ENCODE results near the gene MED16.
"Not testable (repeated sequence)": the region's sequence is repeated elsewhere in the genome, so short reads cannot be mapped to it uniquely, and the experiment has no call there.

MED16 gene

GRCh38 chr19:853614-854220 lies 39.3 kb downstream of the MED16 start:
- not testable (repeated sequence) for DNase-seq (ENCODE audit: low read depth in 2 of 2)

DNA sequence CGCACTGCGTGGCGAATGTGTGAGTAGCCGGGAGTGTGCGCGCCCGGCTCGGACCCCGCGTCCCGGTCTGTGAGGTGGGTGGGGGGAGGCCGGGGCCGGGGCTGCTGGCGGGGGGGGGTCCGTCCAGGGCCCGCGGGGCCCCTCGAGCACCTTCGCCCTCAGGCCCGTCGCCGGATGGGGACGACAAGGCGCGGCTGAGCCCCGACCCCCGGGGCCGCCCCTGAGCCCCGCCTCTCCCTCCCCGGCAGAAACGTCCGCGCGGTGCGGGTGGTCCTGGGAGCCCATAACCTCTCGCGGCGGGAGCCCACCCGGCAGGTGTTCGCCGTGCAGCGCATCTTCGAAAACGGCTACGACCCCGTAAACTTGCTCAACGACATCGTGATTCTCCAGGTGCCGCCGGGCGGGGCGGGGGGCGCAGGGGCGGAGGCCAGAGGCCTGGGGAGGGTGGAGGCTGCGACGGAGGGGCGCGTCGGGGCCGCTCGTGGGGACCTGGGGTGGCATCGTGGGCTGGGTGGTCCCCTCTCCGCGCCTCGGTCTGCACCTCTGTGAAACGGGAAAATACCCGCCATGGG lies 39.9 kb downstream of the MED16 start:
- DNase-seq (ENCODE audit: low read depth in 2 of 2) = no peak

DNA sequence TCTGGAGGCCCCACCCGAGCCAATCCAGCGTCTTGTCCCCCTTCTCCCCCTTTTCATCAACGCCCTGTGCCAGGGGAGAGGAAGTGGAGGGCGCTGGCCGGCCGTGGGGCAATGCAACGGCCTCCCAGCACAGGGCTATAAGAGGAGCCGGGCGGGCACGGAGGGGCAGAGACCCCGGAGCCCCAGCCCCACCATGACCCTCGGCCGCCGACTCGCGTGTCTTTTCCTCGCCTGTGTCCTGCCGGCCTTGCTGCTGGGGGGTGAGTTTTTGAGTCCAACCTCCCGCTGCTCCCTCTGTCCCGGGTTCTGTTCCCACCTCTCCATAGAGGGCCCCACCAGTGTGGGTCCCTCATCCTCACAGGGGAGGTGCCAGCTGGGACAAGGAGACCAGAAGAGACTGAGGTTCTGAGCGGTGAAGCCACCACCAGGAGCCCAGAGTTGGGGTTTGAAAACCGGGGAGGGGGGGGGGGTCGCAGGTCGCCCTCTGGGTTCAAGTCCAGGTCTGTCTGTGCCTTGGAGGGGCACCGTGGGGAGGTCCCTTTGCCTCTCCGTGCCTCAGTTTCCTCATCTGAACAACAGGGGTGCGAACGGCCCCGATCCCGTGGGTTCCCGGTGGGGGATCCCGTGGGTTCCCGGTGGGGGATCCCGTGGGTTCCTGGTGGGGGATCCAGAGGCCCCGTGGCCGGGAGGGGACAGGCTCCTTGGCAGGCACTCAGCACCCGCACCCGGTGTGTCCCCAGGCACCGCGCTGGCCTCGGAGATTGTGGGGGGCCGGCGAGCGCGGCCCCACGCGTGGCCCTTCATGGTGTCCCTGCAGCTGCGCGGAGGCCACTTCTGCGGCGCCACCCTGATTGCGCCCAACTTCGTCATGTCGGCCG lies 40.6 kb downstream of the MED16 start, which contains the start of gene ELANE:
TSS of gene ELANE (plus strand) at position 168 of the 878 bp plus-strand sequence. CDS start at position 194, 26 bp downstream.
- DNase-seq (ENCODE audit: low read depth in 2 of 2) = no peak

GRCh38 chr19:850979-851335 lies 42.0 kb downstream of the MED16 start:
- DNase-seq (ENCODE audit: low read depth in 2 of 2) = no peak

- DNase-seq (ENCODE audit: low read depth in 2 of 2) = no peak
These were observed 42.6 kb downstream of the MED16 start for GRCh38 chr19:850221-850978.

DNA sequence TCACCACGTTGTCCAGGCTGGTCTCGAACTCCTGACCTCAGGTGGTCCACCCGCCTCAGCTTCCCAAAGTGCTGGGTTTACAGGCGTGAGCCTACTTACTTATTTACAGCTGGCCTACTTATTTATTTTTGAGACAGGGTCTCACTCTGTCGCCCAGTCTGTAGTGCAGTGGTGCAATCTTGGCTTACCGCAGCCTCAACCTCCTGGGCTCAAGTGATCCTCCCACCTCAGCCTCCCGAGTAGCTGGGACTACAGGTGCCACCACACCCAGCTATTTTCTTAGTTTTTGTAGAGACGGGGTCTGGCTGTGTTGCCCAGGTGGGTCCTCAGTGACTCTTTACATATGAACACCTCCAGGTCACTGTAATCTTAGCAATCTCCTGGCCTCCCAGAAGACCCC lies 43.8 kb downstream of the MED16 start:
- not testable (repeated sequence) for DNase-seq (ENCODE audit: low read depth in 2 of 2)

GRCh38 chr19:848386-848921 lies 44.5 kb downstream of the MED16 start:
- no peak for DNase-seq (ENCODE audit: low read depth in 2 of 2)

GRCh38 chr19:845707-846521 lies 47.1 kb downstream of the MED16 start:
- no peak for DNase-seq (ENCODE audit: low read depth in 2 of 2)

DNA sequence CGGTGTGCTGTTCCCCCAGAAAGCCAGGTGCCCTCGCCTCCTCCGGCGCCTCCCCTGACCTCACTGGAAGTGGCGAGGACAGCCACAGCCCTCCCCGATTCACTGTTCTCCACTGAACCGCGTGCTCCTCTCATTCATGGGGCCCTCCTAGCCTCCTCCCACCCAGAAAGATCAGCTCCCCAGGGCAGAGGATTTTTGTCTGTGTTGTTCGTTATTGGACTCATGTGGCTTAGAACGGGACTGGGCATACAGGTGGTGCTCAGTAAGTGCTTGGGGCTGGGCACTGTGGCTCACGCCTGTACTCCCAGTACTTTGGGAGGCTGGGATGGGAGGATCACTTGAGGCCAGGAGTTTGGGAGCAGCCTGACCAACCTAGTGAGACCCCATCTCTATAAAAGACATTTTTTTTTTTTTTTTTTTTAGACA lies 48.4 kb downstream of the MED16 start:
- no peak for DNase-seq (ENCODE audit: low read depth in 2 of 2)

- DNase-seq (ENCODE audit: low read depth in 2 of 2) = no peak
These were observed 49.0 kb downstream of the MED16 start for GRCh38 chr19:843836-844545.

- no peak for DNase-seq (ENCODE audit: low read depth in 2 of 2)
These were observed 49.7 kb downstream of the MED16 start for GRCh38 chr19:843180-843835.

DNA sequence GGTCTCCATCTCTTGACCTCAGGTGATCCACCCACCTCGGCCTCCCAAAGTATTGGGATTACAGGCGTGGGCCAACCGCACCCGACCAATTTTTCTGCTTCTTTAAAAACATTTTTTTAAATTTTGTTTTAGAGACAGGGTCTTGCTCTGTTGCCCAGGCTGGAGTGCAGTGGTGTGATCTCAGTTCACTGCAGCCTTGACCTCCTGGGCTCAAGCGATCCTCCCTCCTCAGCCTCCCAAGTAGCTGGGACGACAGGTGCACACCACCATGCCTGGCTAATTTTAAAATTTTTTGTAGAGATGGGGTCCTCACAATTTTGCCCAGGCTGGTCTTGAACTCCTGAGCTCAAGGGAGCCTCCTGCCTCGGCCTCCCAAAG lies 50.2 kb downstream of the MED16 start:
- DNase-seq (ENCODE audit: low read depth in 2 of 2) = not testable (repeated sequence)

- DNase-seq (ENCODE audit: low read depth in 2 of 2) = no peak
These were observed 52.3 kb downstream of the MED16 start, which contains the start of gene PRTN3 for GRCh38 chr19:840519-841206. TSS of gene PRTN3 (plus strand) at chr19:840999. CDS start at chr19:841009, 10 bp downstream.

DNA sequence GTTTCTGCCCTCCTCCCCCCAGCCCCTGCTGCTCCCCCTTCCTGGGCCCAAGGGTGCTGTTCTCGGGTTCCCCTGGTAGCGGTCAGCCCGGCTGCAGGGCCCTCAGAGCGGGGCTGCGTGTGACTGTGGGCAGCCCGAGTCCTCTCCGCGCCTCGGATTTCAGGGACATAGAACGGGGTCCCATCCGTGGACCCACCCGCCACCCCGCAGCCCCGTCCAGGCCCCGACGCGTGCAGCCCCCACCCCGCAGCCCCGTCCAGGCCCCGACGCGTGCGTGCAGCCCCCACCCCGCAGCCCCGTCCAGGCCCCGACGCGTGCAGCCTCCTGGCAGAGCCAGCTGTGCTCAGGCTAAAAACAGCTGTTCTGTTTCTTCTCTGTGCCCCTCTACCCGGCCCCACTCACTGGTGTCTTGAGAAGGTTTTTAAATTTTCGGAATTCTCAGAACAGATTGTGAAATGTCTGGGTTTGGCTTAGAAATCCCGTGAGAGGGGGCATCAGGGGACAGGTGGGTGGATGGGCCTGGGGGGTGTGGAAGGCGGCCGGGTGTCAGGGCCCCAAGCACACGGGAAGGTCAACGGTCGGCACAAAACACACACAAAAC lies 57.7 kb downstream of the MED16 start:
- DNase-seq (ENCODE audit: low read depth in 2 of 2) = no peak

DNA sequence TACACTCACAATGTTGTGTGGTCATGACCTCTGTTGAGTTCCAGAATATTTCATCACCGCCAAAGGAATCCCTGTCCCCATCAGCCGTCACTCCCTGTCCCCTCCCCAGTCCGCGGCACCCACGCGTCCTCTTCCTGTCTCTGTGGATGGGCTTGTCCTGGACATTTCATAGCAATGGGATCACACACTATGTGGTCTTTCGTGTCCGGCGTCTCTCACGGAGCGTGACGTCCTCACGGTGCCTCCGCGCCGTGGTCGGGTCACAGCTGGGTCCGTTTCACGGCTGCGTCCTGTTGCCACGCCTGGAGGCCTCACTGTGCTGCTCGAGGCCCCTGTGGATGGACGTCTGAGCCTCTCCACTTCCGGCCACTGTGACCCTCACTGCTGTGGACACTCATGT lies 58.8 kb downstream of the MED16 start:
- DNase-seq (ENCODE audit: low read depth in 2 of 2) = no peak

DNA sequence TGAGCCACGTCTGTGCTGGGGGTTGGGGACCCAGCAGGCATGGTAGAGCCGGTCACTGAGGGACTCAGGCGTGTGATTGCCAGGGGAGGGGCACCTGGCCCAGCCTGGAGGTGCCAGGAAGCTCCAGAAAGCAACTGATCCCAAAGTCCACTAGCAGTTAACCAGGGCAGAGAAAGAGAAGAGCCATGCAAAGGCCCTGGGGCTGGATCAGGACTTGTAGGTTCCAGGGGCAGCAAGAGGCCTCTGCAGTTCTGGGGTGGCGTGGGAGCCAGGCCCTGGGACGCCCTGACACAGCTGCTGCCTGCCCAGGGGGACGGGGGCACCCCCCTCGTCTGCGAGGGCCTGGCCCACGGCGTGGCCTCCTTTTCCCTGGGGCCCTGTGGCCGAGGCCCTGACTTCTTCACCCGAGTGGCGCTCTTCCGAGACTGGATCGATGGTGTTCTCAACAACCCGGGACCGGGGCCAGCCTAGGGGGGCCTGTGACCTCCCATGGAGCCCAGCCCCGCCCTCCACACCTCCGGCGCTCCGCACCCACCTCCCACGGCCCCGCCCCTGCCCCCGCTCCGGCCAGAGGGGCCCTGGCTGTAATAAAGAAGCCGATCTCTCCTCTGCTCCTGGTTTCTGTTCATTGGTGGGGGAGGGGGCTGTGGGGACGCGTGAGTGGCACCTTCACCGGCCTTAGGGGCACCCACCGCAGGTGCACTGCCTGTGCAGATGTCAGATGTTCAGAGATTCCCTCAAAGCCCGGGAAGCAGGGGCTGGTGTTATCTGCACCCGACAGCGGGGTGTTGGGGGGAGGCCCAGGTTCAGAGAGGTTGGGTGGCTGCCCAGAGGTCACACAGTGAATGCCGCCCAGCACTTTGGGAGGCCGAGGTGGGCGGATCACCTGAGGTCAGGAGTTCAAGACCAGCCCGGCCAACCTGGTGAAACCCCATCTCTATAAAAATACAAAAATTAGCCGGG lies 61.3 kb downstream of the MED16 start:
- no peak for DNase-seq (ENCODE audit: low read depth in 2 of 2)

DNA sequence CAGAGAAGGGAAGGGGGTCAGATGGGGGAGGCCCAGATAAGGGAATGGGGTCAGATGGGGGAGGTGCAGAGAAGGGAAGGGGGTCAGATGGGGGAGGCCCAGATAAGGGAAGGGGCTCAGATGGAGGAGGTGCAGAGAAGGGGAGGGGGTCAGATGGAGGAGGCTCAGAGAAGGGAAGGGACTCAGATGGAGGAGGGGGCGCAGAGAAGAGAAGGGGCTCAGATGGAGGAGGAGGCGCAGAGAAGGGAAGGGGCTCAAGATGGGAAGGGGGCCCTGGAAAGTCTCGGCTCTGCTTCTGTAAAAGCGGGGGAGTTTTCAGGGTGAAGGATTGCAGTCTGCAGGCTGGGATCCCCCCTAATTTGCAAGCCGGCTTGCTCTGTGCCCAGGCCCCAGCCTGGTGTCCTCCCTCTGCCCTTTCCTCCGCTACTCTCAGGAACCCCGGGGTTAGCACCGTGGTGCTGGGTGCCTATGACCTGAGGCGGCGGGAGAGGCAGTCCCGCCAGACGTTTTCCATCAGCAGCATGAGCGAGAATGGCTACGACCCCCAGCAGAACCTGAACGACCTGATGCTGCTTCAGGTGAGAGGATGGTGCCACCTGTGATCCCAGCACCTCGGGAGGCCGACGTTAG lies 63.7 kb downstream of the MED16 start:
- no peak for DNase-seq (ENCODE audit: low read depth in 2 of 2)
